IPS-18c (cell line): ENCODE results near the gene PROC.
A peak's percentile ranks its signal among the peaks of the same experiment; 100 is the strongest.

Experiments
- H3K4me3 ChIP-seq: 2 replicates; pipeline ENCODE4 v1.7.0; 2013; ENCODE audit warnings: low read depth, mild to moderate bottlenecking, low read length, moderate library complexity; ENCODE audit not compliant: insufficient read depth
- H3K9me3 ChIP-seq: one replicate; pipeline ENCODE4 v1.6.1; 2013; ENCODE audit warnings: mild to moderate bottlenecking, low read length, moderate library complexity; ENCODE audit not compliant: control insufficient read depth, insufficient read depth

PROC gene

DNA sequence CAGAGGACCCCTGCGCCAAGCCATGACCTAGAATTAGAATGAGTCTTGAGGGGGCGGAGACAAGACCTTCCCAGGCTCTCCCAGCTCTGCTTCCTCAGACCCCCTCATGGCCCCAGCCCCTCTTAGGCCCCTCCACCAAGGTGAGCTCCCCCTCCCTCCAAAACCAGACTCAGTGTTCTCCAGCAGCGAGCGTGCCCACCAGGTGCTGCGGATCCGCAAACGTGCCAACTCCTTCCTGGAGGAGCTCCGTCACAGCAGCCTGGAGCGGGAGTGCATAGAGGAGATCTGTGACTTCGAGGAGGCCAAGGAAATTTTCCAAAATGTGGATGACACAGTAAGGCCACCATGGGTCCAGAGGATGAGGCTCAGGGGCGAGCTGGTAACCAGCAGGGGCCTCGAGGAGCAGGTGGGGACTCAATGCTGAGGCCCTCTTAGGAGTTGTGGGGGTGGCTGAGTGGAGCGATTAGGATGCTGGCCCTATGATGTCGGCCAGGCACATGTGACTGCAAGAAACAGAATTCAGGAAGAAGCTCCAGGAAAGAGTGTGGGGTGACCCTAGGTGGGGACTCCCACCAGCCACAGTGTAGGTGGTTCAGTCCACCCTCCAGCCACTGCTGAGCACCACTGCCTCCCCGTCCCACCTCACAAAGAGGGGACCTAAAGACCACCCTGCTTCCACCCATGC is 3.0 kb downstream of the PROC start:
- no peak overlapping the region for H3K4me3 ChIP-seq
- no peaks in the 10 kb centered on the region for H3K9me3 ChIP-seq

DNA sequence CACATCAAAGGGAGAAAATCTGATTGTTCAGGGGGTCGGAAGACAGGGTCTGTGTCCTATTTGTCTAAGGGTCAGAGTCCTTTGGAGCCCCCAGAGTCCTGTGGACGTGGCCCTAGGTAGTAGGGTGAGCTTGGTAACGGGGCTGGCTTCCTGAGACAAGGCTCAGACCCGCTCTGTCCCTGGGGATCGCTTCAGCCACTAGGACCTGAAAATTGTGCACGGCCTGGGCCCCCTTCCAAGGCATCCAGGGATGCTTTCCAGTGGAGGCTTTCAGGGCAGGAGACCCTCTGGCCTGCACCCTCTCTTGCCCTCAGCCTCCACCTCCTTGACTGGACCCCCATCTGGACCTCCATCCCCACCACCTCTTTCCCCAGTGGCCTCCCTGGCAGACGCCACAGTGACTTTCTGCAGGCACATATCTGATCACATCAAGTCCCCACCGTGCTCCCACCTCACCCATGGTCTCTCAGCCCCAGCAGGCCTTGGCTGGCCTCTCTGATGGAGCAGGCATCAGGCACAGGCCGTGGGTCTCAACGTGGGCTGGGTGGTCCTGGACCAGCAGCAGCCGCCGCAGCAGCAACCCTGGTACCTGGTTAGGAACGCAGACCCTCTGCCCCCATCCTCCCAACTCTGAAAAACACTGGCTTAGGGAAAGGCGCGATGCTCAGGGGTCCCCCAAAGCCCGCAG is 3.8 kb downstream of the PROC start:
- Histone ChIP-seq H3K4me3 (no peak overlapping the region), H3K9me3 (no peaks in the 10 kb centered on the region)

DNA sequence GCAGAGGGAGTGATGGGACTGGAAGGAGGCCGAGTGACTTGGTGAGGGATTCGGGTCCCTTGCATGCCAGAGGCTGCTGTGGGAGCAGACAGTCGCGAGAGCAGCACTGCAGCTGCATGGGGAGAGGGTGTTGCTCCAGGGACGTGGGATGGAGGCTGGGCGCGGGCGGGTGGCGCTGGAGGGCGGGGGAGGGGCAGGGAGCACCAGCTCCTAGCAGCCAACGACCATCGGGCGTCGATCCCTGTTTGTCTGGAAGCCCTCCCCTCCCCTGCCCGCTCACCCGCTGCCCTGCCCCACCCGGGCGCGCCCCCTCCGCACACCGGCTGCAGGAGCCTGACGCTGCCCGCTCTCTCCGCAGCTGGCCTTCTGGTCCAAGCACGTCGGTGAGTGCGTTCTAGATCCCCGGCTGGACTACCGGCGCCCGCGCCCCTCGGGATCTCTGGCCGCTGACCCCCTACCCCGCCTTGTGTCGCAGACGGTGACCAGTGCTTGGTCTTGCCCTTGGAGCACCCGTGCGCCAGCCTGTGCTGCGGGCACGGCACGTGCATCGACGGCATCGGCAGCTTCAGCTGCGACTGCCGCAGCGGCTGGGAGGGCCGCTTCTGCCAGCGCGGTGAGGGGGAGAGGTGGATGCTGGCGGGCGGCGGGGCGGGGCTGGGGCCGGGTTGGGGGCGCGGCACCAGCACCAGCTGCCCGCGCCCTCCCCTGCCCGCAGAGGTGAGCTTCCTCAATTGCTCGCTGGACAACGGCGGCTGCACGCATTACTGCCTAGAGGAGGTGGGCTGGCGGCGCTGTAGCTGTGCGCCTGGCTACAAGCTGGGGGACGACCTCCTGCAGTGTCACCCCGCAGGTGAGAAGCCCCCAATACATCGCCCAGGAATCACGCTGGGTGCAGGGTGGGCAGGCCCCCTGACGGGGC is 4.6 kb downstream of the PROC start:
- no peaks in the 10 kb centered on the region for H3K9me3 ChIP-seq

DNA sequence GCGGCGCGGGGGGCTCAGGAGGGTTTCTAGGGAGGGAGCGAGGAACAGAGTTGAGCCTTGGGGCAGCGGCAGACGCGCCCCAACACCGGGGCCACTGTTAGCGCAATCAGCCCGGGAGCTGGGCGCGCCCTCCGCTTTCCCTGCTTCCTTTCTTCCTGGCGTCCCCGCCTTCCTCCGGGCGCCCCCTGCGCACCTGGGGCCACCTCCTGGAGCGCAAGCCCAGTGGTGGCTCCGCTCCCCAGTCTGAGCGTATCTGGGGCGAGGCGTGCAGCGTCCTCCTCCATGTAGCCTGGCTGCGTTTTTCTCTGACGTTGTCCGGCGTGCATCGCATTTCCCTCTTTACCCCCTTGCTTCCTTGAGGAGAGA is 5.2 kb downstream of the PROC start:
- no peaks in the 10 kb centered on the region for H3K9me3 ChIP-seq
- peak overlapping the region; percentile 43 for H3K4me3 ChIP-seq

More for the DNA sequence above, 4.6 kb downstream of the PROC start:
- peak overlapping the region; percentile 43 for H3K4me3 ChIP-seq

DNA sequence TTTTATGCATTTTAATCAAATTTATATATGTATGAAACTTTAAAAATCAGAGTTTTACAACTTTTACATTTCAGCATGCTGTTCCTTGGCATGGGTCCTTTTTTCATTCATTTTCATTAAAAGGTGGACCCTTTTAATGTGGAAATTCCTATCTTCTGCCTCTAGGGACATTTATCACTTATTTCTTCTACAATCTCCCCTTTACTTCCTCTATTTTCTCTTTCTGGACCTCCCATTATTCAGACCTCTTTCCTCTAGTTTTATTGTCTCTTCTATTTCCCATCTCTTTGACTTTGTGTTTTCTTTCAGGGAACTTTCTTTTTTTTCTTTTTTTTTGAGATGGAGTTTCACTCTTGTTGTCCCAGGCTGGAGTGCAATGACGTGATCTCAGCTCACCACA is 5.7 kb downstream of the PROC start:
- H3K9me3 ChIP-seq = no peaks in the 10 kb centered on the region
- H3K4me3 ChIP-seq = peak overlapping the region; percentile 43; the same call in 1 of the 2 replicates

DNA sequence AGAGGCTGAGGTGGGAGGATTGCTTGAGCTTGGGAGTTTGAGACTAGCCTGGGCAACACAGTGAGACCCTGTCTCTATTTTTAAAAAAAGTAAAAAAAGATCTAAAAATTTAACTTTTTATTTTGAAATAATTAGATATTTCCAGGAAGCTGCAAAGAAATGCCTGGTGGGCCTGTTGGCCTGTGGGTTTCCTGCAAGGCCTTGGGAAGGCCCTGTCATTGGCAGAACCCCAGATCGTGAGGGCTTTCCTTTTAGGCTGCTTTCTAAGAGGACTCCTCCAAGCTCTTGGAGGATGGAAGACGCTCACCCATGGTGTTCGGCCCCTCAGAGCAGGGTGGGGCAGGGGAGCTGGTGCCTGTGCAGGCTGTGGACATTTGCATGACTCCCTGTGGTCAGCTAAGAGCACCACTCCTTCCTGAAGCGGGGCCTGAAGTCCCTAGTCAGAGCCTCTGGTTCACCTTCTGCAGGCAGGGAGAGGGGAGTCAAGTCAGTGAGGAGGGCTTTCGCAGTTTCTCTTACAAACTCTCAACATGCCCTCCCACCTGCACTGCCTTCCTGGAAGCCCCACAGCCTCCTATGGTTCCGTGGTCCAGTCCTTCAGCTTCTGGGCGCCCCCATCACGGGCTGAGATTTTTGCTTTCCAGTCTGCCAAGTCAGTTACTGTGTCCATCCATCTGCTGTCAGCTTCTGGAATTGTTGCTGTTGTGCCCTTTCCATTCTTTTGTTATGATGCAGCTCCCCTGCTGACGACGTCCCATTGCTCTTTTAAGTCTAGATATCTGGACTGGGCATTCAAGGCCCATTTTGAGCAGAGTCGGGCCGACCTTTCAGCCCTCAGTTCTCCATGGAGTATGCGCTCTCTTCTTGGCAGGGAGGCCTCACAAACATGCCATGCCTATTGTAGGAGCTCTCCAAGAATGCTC is 6.6 kb downstream of the PROC start:
- no peaks in the 10 kb centered on the region for H3K9me3 ChIP-seq

DNA sequence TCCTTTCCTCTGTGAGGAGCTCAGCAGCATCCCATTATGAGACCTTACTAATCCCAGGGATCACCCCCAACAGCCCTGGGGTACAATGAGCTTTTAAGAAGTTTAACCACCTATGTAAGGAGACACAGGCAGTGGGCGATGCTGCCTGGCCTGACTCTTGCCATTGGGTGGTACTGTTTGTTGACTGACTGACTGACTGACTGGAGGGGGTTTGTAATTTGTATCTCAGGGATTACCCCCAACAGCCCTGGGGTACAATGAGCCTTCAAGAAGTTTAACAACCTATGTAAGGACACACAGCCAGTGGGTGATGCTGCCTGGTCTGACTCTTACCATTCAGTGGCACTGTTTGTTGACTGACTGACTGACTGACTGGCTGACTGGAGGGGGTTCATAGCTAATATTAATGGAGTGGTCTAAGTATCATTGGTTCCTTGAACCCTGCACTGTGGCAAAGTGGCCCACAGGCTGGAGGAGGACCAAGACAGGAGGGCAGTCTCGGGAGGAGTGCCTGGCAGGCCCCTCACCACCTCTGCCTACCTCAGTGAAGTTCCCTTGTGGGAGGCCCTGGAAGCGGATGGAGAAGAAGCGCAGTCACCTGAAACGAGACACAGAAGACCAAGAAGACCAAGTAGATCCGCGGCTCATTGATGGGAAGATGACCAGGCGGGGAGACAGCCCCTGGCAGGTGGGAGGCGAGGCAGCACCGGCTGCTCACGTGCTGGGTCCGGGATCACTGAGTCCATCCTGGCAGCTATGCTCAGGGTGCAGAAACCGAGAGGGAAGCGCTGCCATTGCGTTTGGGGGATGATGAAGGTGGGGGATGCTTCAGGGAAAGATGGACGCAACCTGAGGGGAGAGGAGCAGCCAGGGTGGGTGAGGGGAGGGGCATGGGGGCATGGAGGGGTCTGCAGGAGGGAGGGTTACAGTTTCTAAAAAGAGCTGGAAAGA is 7.6 kb downstream of the PROC start:
- no peaks in the 10 kb centered on the region for H3K9me3 ChIP-seq

More for the DNA sequence above, 6.6 kb downstream of the PROC start:
- H3K4me3 ChIP-seq = no peak overlapping the region

DNA sequence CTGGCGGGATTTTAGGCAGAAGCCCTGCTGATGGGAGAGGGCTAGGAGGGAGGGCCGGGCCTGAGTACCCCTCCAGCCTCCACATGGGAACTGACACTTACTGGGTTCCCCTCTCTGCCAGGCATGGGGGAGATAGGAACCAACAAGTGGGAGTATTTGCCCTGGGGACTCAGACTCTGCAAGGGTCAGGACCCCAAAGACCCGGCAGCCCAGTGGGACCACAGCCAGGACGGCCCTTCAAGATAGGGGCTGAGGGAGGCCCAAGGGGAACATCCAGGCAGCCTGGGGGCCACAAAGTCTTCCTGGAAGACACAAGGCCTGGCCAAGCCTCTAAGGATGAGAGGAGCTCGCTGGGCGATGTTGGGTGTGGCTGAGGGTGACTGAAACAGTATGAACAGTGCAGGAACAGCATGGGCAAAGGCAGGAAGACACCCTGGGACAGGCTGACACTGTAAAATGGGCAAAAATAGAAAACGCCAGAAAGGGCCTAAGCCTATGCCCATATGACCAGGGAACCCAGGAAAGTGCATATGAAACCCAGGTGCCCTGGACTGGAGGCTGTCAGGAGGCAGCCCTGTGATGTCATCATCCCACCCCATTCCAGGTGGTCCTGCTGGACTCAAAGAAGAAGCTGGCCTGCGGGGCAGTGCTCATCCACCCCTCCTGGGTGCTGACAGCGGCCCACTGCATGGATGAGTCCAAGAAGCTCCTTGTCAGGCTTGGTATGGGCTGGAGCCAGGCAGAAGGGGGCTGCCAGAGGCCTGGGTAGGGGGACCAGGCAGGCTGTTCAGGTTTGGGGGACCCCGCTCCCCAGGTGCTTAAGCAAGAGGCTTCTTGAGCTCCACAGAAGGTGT is 8.5 kb downstream of the PROC start:
- H3K4me3 ChIP-seq = no peak overlapping the region

More for the DNA sequence above, 7.6 kb downstream of the PROC start:
- no peak overlapping the region for H3K4me3 ChIP-seq

DNA sequence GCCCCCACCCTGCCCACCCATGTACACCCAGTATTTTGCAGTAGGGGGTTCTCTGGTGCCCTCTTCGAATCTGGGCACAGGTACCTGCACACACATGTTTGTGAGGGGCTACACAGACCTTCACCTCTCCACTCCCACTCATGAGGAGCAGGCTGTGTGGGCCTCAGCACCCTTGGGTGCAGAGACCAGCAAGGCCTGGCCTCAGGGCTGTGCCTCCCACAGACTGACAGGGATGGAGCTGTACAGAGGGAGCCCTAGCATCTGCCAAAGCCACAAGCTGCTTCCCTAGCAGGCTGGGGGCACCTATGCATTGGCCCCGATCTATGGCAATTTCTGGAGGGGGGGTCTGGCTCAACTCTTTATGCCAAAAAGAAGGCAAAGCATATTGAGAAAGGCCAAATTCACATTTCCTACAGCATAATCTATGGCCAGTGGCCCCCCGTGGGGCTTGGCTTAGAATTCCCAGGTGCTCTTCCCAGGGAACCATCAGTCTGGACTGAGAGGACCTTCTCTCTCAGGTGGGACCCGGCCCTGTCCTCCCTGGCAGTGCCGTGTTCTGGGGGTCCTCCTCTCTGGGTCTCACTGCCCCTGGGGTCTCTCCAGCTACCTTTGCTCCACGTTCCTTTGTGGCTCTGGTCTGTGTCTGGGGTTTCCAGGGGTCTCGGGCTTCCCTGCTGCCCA is 9.3 kb downstream of the PROC start:
- Histone ChIP-seq H3K4me3 (no peak overlapping the region), H3K9me3 (no peaks in the 10 kb centered on the region)

More for the DNA sequence above, 8.5 kb downstream of the PROC start:
- no peaks in the 10 kb centered on the region for H3K9me3 ChIP-seq

DNA sequence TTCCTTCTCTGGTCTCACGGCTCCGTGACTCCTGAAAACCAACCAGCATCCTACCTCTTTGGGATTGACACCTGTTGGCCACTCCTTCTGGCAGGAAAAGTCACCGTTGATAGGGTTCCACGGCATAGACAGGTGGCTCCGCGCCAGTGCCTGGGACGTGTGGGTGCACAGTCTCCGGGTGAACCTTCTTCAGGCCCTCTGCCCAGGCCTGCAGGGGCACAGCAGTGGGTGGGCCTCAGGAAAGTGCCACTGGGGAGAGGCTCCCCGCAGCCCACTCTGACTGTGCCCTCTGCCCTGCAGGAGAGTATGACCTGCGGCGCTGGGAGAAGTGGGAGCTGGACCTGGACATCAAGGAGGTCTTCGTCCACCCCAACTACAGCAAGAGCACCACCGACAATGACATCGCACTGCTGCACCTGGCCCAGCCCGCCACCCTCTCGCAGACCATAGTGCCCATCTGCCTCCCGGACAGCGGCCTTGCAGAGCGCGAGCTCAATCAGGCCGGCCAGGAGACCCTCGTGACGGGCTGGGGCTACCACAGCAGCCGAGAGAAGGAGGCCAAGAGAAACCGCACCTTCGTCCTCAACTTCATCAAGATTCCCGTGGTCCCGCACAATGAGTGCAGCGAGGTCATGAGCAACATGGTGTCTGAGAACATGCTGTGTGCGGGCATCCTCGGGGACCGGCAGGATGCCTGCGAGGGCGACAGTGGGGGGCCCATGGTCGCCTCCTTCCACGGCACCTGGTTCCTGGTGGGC is 10.0 kb downstream of the PROC start:
- Histone ChIP-seq H3K4me3 (no peak overlapping the region), H3K9me3 (no peaks in the 10 kb centered on the region)

DNA sequence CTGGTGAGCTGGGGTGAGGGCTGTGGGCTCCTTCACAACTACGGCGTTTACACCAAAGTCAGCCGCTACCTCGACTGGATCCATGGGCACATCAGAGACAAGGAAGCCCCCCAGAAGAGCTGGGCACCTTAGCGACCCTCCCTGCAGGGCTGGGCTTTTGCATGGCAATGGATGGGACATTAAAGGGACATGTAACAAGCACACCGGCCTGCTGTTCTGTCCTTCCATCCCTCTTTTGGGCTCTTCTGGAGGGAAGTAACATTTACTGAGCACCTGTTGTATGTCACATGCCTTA is 10.5 kb downstream of the PROC start:
- H3K9me3 ChIP-seq = no peaks in the 10 kb centered on the region
- no peak overlapping the region for H3K4me3 ChIP-seq

DNA sequence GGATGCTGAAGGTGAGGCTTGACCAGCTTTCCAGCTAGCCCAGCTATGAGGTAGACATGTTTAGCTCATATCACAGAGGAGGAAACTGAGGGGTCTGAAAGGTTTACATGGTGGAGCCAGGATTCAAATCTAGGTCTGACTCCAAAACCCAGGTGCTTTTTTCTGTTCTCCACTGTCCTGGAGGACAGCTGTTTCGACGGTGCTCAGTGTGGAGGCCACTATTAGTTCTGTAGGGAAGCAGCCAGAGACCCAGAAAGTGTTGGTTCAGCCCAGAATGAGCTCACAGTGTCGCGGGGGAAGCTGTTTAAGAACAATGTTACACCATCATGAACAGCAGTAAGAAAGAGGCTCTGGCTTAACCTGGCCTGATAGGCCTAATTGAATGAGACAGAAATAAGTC is 11.1 kb downstream of the PROC start:
- Histone ChIP-seq H3K9me3 (no peaks in the 10 kb centered on the region), H3K4me3 (no peak overlapping the region)

DNA sequence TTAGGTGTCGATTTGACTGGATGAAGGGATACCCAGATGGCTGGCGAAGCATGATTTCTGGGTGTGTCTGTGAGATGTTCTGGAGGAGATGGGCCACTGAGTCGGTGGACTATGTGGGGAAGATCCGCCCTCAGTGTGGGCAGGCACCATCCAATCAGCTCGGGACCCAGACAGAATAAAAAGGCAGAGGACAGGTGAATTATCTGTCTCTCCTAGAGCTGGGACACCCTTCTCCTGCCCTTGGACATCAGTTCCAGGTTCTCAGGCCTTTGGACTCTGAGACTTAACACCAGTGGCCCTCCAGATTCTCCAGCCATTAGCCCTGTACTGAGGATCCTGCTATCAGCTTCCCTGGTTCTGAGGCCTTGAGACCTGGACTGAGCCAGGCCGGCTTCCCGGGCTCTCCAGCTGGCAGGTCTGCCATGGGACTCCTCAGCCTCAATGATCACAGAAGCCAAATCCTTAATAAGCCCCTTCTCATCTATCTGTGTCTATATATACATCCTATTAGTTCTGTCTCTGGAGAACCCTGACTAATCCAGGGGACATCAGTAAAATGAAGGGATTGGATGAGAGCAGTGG is 11.7 kb downstream of the PROC start:
- H3K9me3 ChIP-seq = no peaks in the 10 kb centered on the region
- H3K4me3 ChIP-seq = no peak overlapping the region
